ENCODE results near the gene CFAP210.

GRCh38 chr2:169718930-169719504 lies 24.8 kb upstream of the CFAP210 start:
- no peak for TF ChIP-seq POLR2AphosphoS5 (IDR thresholded peaks at IDR 0.05; ENCODE audit: low read depth, low read length)
- no peak for TF ChIP-seq SIN3A (IDR thresholded peaks at IDR 0.05; ENCODE audit: borderline replicate concordance, insufficient read depth, low read length)
- TF ChIP-seq TAF1 (IDR thresholded peaks at IDR 0.05; ENCODE audit: borderline replicate concordance, insufficient read depth, low read length): no peak
